Measurements from ENCODE around the gene NDUFS4.

- TF ChIP-seq EZH2 (IDR thresholded peaks at IDR 0.05; ENCODE audit: low read depth) (no peak), CTCF (conservative IDR thresholded peaks at IDR 0.05) (no peak)
These were observed 7.9 kb upstream of the NDUFS4 start for GRCh38 chr5:53552561-53552960.

Data from PC-9 (cell line).